DND-41 (cell line): Measurements from ENCODE around the gene HEPN1.

Source experiments
- ATAC-seq: fragments of 200-7000 bp; cut with Tn5 transposase; 3 replicates; pipeline ENCODE4 v1.9.1; 2021; ENCODE audit warnings: low read depth; ENCODE audit not compliant: insufficient read depth
- DNase-seq: peaks from one replicate; pipeline ENCODE4 v3.0.0-alpha.2; 2020
- H2AFZ ChIP-seq: 2 replicates; pipeline ENCODE4 v1.6.0; 2012; ENCODE audit warnings: low read depth, low read length
- H3K27ac ChIP-seq: 2 replicates; pipeline ENCODE4 v1.5.1; 2012; ENCODE audit warnings: low read length, inconsistent platforms
- H3K27me3 ChIP-seq: fragments of 200-600 bp; sonication (generic); 2 replicates; pipeline ENCODE4 v1.6.0; 2012; ENCODE audit warnings: low read length, mild to moderate bottlenecking, inconsistent platforms; ENCODE audit not compliant: insufficient read depth, poor library complexity
- H3K36me3 ChIP-seq: 2 replicates; pipeline ENCODE4 v1.5.1; 2012; ENCODE audit warnings: low read length, inconsistent platforms; ENCODE audit not compliant: insufficient read depth
- H3K4me1 ChIP-seq: 2 replicates; pipeline ENCODE4 v1.5.1; 2012; ENCODE audit warnings: mild to moderate bottlenecking, low read length; ENCODE audit not compliant: insufficient read depth
- H3K4me2 ChIP-seq: 2 replicates; pipeline ENCODE4 v1.6.0; 2012; ENCODE audit warnings: mild to moderate bottlenecking, moderate library complexity, low read length, inconsistent platforms; ENCODE audit not compliant: insufficient read depth
- H3K4me3 ChIP-seq, 2 experiments: fragments of 200-600 bp in 1 of 2; shearing (Covaris generic) in 1 of 2; 2 replicates each; pipeline ENCODE4 v1.5.1; 2012 to 2016; ENCODE audit warnings: inconsistent platforms in 2 of 2, low read length in 2 of 2, mild to moderate bottlenecking in 2 of 2, low read depth in 1 of 2, moderate library complexity in 1 of 2
- H3K79me2 ChIP-seq: 2 replicates; pipeline ENCODE4 v1.6.0; 2012; ENCODE audit warnings: low read length, inconsistent platforms; ENCODE audit not compliant: insufficient read depth
- H3K9ac ChIP-seq: 2 replicates; pipeline ENCODE4 v1.6.0; 2012; ENCODE audit warnings: low read depth, mild to moderate bottlenecking, inconsistent platforms, low read length, moderate library complexity
- H3K9me3 ChIP-seq: 2 replicates; pipeline ENCODE4 v1.5.1; 2012; ENCODE audit warnings: low read length, moderate library complexity, mild to moderate bottlenecking, inconsistent platforms; ENCODE audit not compliant: insufficient read depth, severe bottlenecking
- H4K20me1 ChIP-seq: 2 replicates; pipeline ENCODE4 v1.6.0; 2012; ENCODE audit warnings: low read length; ENCODE audit not compliant: insufficient read depth
- EZH2 ChIP-seq: IDR thresholded peaks from 3 replicates; pipeline ENCODE4 v1.6.1; 2012; ENCODE audit warnings: borderline replicate concordance, low read depth, mild to moderate bottlenecking, moderate library complexity, low read length, inconsistent platforms; ENCODE audit not compliant: severe bottlenecking
- TF ChIP-seq, protein P1 (sequence below): IDR thresholded peaks from 2 replicates; pipeline ENCODE4 v1.5.1; 2012; ENCODE audit warnings: borderline replicate concordance, low read length, moderate library complexity, mild to moderate bottlenecking; ENCODE audit not compliant: poor library complexity, severe bottlenecking; ENCODE audit errors: extremely low read depth

Gene HEPN1

DNA sequence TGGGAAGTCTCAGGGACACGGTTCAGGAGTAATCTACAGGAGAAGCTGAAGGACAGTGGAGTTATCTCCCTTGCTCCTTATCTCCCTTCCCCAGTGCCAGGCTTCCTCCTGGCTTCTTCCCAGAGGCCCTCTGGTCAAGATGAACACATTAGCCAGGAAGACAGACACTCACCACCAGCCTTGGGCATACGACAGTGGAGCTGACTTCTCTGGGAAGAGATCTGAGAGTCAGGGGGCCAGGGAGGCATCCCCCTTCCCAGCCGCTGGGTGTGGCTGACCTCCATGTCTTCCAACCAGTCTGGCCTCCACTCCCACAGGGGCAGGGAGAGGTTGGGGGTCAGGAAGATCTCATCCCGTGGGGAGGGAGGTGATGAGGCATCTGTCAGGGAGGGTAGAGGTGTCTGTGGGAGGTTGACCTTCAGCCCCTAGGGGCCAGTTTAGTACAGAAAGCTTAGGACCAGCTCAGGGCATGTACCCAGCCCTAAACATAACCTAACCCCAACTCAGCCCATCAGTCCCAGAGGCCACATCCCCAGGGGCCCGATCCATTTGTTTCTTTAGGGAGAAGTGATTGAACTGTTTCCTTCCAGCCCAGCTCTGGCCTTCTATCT lies 34.1 kb upstream of the HEPN1 start:
- DNase-seq = no peak
- no peak for TF ChIP-seq EZH2
- TF ChIP-seq, protein P1, sequence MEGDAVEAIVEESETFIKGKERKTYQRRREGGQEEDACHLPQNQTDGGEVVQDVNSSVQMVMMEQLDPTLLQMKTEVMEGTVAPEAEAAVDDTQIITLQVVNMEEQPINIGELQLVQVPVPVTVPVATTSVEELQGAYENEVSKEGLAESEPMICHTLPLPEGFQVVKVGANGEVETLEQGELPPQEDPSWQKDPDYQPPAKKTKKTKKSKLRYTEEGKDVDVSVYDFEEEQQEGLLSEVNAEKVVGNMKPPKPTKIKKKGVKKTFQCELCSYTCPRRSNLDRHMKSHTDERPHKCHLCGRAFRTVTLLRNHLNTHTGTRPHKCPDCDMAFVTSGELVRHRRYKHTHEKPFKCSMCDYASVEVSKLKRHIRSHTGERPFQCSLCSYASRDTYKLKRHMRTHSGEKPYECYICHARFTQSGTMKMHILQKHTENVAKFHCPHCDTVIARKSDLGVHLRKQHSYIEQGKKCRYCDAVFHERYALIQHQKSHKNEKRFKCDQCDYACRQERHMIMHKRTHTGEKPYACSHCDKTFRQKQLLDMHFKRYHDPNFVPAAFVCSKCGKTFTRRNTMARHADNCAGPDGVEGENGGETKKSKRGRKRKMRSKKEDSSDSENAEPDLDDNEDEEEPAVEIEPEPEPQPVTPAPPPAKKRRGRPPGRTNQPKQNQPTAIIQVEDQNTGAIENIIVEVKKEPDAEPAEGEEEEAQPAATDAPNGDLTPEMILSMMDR = no peak
- no peak overlapping the region for H2AFZ ChIP-seq

DNA sequence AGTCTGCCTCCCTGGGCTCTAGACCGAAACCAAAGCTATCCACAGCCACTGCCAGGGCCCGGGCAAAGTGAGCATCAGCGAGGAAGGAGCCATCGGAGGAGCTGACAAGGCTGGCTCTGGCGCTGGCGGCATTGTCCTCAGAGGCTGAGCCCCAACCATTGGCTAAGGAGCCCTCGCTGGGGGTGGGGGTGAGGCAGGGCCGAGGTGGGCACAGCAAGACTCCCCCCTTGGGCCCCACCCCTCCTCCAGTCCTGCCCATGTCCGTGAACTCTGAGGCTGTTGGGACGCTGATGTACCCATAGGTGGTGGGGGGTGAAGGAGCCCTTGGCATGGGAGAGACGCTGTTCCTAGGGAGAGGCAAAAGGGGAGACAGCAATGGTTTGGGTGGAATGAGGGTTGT lies 32.6 kb upstream of the HEPN1 start:
- TF ChIP-seq, protein P1 = no peak
- no peak for TF ChIP-seq EZH2
- Histone ChIP-seq H3K9me3 (no peaks in the 10 kb centered on the region), H3K4me1 (no peaks in the 10 kb centered on the region), H3K4me3 (no peak overlapping the region), H3K9ac (no peak overlapping the region), H3K4me2 (no peak overlapping the region), H3K27me3 (peaks cover 7% of the 10 kb centered on the region), H3K27ac (no peak overlapping the region), H3K79me2 (no peaks in the 10 kb centered on the region), H3K36me3 (no peaks in the 10 kb centered on the region), H2AFZ (no peak overlapping the region), H4K20me1 (no peaks in the 10 kb centered on the region)
- no peak for DNase-seq
- ATAC-seq = no peak

More for the DNA sequence above, 34.1 kb upstream of the HEPN1 start:
- peaks cover 3% of the 10 kb centered on the region for H3K27me3 ChIP-seq
- no peaks in the 10 kb centered on the region; the same call in 1 of the 2 replicates for H4K20me1 ChIP-seq
- no peaks in the 10 kb centered on the region for H3K9me3 ChIP-seq
- no peaks in the 10 kb centered on the region for H3K36me3 ChIP-seq
- ATAC-seq = no peak
- H3K27ac ChIP-seq = no peak overlapping the region
- H3K4me2 ChIP-seq = no peak overlapping the region
- H3K4me3 ChIP-seq = no peak overlapping the region
- no peak overlapping the region for H3K9ac ChIP-seq
- H3K4me1 ChIP-seq = no peaks in the 10 kb centered on the region
- H3K79me2 ChIP-seq = no peaks in the 10 kb centered on the region

DNA sequence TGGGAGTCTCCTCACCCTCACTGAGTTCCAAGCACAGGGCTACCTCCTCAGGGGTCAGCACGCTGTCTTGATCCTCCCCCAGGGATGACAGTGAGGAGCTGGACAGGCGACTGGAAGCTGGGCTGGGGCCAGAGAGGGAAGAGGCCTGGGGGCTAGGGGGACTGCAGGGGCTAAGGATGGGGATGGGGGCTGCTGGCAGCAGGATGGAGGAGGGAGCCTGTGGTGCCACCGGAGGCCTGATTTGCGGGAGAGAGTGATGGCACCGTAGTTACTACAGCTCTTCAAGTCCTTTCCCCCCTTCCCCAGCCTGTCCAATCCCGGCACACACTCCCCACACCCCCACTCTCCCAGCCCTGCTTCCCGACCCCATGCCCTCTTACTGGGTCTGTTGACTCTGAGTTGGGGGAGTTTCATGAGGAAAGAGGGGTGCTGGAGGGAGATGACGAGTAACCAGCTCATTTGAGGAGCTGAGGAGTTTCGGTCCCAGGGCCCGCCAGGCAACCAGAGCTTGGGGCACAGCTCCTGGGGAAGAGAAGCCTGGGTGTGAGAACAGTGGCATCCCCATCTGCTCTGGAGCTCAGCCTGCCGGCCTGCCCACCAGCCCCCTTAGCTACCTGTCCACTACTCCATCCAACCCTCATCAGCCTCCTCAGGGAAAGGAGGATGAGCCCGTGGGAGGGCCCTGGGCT lies 31.9 kb upstream of the HEPN1 start:
- Histone ChIP-seq H3K36me3 (no peaks in the 10 kb centered on the region), H3K9me3 (no peaks in the 10 kb centered on the region), H3K4me2 (no peak overlapping the region), H3K27ac (no peak overlapping the region), H3K9ac (no peak overlapping the region), H3K27me3 (peaks cover 7% of the 10 kb centered on the region), H3K79me2 (no peaks in the 10 kb centered on the region), H3K4me1 (no peaks in the 10 kb centered on the region), H4K20me1 (no peaks in the 10 kb centered on the region), H3K4me3 (no peak overlapping the region), H2AFZ (no peak overlapping the region)
- no peak for TF ChIP-seq EZH2
- TF ChIP-seq, protein P1 = no peak
- no peak for DNase-seq
- no peak for ATAC-seq
